GM19324 (cell line): Measurements from ENCODE around the gene SPATA32.
"Not testable (repeated sequence)": the region's sequence is repeated elsewhere in the genome, so short reads cannot be mapped to it uniquely, and the experiment has no call there.

ENCODE experiments used
- ATAC-seq: cut with Tn5 transposase; IDR thresholded peaks from one replicate; pipeline ENCODE4 v1.9.1; 2021; ENCODE audit warnings: mild to moderate bottlenecking, moderate library complexity; ENCODE audit not compliant: unreplicated experiment, low FRiP score

The SPATA32 gene

GRCh38 chr17:45274033-45274432 is 12.1 kb upstream of the SPATA32 start:
- no peak for ATAC-seq

GRCh38 chr17:45273551-45273957 is 11.7 kb upstream of the SPATA32 start:
- ATAC-seq: no peak

- no peak for ATAC-seq
Measured at GRCh38 chr17:45271603-45272002, 9.7 kb upstream of the SPATA32 start.

GRCh38 chr17:45270828-45271418 is 9.0 kb upstream of the SPATA32 start:
- ATAC-seq: no peak

GRCh38 chr17:45269912-45270311 is 8.0 kb upstream of the SPATA32 start:
- no peak for ATAC-seq

- ATAC-seq: no peak
Measured at GRCh38 chr17:45267436-45268055, 5.7 kb upstream of the SPATA32 start.

- no peak for ATAC-seq
Measured at GRCh38 chr17:45266372-45266926, 4.6 kb upstream of the SPATA32 start.

- ATAC-seq: no peak
Measured at GRCh38 chr17:45265821-45266220, 3.9 kb upstream of the SPATA32 start.

- no peak for ATAC-seq
Measured at GRCh38 chr17:45264988-45265387, 3.1 kb upstream of the SPATA32 start.

- ATAC-seq: no peak
Measured at GRCh38 chr17:45264430-45264829, 2.5 kb upstream of the SPATA32 start.

GRCh38 chr17:45263477-45263860 is 1.6 kb upstream of the SPATA32 start:
- no peak for ATAC-seq

GRCh38 chr17:45262516-45263476 is 902 bp upstream of the SPATA32 start:
- no peak for ATAC-seq

GRCh38 chr17:45260204-45260783 is 1.6 kb downstream of the SPATA32 start:
- ATAC-seq: no peak

GRCh38 chr17:45258981-45259380 is 2.9 kb downstream of the SPATA32 start:
- no peak for ATAC-seq

GRCh38 chr17:45257115-45257514 is 4.8 kb downstream of the SPATA32 start:
- ATAC-seq: no peak

GRCh38 chr17:45256114-45256966 is 5.6 kb downstream of the SPATA32 start:
- ATAC-seq: no peak

- ATAC-seq: no peak
Measured at GRCh38 chr17:45255358-45255757, 6.5 kb downstream of the SPATA32 start.

- no peak for ATAC-seq
Measured at GRCh38 chr17:45253879-45254278, 8.0 kb downstream of the SPATA32 start.

GRCh38 chr17:45253237-45253636 is 8.7 kb downstream of the SPATA32 start:
- not testable (repeated sequence) for ATAC-seq

GRCh38 chr17:45251931-45252330 is 10.0 kb downstream of the SPATA32 start:
- no peak for ATAC-seq
